Kidney tubule cell (primary cell): Measurements from ENCODE around the gene ACSF3.
A peak's percentile ranks its signal among the peaks of the same experiment; 100 is the strongest.

Experiments
- DNase-seq: peaks from one replicate; pipeline ENCODE4 v3.0.0-alpha.2; 2018; ENCODE audit warnings: low spot score

ACSF3 gene

GRCh38 chr16:89145406-89146161, 51.9 kb downstream of the ACSF3 start:
- DNase-seq = no peak

DNA sequence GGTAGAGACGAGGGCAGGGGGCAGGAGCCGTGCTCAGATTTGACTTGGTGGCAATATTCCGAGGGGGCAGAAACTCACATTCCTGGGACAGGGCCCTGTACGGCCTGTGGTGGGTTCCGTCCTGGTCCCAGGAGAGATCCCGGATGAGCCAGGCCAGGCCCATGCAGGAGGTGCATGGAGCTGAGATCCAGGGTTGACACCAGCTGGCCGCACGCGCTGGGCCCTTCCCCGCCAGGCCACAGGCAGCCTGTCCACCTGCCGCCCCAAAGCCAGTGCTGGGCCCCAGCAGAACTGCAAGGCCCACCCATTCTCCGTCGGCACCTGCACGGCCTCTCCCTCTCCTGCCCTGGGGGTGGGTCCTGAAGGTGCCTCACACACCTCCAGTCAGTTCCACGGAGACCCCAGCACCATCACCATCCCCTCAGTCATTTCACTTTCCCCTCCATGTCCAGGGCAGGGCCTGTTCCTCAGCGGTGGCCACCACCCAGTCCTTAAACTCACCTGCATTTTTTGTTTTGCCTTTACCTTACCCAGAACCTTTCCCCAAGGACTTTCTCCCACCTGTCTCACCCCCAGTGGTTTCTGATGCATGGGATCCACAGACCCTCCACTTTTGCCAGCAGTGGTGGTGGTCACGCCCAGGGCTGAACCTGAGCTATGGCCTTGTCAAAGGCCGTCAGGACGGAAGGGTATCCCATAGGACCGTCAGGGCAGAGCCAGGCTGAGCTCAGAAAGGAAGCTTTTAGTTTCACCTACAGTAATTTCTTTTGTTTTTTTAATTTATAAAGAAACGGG, 52.8 kb downstream of the ACSF3 start:
- no peak for DNase-seq

- no peak for DNase-seq
Measured at GRCh38 chr16:89147085-89147817, 53.6 kb downstream of the ACSF3 start.

DNA sequence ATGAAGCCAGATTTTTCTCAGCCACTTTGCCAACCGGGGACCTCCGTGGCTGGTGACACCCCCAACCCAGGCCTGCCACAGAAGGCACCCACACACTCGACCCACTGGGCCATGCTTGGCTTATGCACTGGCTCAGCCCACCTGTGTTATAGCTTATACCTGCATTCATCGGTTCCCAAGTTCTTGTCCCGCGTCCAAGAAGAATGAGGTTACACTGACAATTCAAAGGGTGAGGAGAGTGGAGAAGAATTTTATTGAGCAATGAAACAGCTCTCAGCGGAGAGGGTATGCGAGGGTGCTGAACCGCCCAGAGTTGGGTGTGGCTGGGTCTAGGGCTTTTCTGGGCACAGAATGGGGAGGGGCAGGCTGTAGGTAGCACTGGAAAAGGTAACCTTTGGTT, 55.7 kb downstream of the ACSF3 start:
- no peak for DNase-seq

- DNase-seq = no peak
Measured at GRCh38 chr16:89150090-89150835, 56.6 kb downstream of the ACSF3 start.

DNA sequence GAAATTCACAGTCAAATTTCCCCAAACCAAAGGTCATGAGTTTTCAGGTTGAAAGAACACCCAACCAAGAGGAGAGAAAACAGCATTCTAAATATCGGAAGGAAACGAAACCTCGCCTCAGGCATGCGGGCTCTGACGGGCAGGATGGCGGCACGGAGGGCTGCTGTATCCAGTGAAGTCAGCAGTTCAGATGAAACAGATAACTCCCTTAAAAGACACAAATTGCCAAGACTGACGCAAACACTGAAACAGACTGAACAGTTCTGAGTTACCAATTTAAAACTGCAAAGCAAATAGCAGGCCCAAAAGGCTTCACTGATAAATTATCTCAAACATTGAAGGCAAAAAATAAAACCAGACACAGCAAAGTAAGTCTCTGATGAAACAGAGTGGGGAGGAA, 57.3 kb downstream of the ACSF3 start:
- DNase-seq = no peak

DNA sequence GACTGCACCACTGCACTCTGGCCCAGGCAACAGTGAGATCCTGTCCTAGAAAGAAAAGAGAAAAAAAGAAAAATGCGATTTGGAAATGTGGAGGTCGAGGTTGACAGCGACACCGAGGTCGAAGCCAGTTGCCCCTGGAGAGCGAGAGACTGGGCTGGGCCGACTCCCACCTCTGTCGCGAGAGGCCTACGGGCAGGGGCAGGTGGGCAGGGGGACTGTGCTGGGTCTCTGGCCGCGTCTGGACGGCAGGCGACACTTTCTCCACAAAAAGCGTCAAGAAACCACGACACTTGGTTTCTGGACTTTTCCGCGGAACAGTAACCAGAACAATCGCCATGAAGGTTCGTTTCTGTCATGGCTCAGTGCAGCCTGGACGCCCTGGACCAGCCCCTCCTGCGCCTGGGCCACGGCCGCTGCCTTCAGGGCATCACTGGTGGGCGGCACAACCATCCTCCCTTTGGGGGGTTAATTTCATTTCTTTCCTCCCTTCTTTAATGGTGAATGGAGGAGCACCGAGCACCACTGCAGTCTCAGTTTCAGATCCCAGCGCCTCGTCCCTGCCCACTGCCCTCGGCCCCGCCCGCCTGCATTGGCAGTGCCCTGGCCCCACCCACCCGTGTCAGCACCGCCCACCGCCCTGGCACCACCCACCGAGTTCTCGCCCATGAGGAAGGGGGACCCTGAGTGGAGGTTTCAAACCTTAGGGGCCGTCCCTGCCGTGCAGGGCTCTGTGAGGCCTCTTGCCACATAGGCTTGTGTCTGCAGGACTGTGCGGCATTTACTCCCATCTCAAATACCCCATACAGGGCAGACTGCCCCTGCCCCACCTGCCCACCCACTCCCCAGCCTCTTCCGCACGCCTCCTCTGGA, 59.4 kb downstream of the ACSF3 start:
- no peak for DNase-seq

DNA sequence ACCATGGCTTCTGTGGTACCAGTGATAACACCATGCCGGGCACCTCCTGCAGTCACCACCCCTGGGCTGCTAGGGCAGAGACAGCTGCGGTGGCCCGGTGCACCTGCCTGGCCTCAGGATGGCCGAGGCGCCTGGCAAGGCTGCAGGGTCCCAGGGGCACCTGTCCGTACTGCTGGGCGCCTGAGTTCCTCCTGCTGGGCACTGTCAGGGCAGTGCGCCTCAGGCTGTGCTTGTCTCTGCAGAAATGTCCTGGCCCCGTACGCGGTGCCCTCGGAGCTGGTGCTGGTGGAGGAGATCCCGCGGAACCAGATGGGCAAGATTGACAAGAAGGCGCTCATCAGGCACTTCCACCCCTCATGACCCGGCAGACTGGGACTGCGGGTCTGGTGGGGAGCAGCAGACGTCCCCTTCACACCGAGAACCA, 60.2 kb downstream of the ACSF3 start:
- no peak for DNase-seq

DNA sequence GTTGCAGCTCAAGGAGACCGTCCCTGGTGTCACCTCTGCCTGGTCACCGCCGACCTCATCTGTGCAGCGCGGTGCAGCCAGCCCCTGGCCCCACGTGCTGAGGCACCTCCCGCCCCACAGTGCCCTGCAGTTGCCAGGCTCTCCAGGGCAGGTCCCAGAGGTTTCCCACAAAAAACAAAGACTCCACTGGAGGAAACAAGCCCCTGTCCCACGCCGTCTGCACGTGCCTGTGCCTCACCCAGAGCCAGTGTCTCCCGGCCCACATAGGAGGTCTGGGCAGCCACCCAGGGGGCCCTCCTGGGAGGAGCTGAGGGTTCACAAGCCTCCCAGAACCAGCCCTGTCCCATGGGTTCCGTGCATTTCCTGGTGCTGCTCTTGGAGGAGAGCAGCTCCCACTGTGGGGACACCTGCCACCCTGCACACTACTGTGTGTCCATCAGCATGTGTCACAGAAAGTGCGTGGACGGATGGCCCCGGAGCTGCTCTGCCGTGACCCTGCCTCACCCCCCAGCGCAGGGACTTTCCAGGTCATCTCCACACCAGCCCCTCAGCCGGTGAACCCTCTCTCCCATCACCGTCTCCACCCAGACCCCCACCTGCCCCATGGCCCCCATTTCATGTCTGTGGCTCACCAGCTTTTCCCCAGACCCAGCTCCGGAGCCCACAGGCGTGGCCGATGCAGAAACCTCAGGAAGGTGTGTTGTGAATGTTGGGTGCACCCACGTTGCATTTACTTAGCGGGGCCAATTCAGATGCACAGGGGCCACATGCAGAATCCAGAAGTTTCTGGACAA, 60.9 kb downstream of the ACSF3 start:
- no peak for DNase-seq

DNA sequence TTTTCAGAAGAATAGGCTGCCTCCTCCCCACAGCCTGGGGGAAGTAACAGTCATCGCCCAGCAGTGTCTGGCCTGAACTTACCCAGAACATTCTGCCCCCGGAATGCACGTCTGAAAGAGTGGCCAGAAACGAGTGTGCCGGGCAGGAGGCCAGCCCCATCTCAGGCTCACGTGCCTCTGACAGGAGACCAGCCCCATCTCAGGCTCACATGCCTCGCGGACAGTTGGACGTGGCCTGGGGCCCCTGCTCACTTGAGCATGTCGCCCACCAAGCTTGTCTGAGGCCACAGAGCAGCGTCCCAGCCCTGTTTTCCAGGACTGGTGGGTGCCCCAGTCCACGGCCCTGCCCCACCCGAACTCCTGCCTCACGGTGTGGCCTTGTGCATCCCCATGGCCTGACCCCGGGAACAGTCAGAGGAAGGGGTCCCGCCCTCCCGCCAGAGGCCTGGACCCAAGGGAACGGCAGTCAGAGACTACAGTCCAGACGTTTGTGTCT, 61.6 kb downstream of the ACSF3 start:
- peak; percentile 52 for DNase-seq

DNA sequence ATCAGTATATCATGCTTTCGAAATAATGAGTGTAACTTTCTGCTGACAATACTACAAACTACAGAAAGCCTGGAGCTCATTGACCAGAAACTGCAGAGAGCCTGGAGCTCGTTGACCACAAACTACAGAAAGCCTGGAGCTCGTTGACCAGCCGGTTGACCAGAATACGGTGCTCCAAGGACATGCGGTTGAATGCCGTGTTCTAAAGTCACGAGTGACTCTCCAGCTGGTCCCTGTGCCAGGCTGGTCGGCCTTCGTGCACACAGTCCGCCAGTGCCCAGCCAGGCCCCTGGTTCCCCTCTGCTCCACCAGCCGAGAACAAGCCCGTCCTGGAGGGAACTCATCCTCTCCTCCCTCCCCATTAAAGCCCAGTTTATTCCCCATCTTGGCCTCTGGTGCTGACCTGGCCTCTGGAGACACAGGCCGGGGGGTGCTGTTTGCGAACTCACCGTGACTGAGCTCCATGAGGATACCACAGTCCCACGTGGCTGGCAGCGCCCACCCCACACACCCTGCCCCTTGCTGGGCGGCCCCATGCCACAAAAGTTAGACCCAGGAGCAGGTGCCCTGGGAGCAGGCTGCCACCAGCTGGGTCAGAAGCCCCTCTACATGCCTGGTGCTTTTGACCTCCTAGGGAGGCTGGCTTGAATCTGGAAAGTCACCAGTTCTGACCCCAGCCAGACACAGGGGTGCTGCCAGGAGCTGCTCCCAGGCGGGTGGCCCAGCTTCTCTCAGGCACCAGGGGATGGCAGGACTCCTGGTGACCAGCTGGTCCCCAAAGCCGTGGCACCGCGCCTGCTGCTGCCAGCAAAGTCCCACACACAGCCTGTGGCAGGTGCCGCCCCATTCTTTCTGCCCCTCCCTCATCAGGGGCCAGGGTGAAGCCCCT, 62.4 kb downstream of the ACSF3 start:
- DNase-seq = no peak

GRCh38 chr16:89156740-89157645, 63.3 kb downstream of the ACSF3 start:
- no peak for DNase-seq

DNA sequence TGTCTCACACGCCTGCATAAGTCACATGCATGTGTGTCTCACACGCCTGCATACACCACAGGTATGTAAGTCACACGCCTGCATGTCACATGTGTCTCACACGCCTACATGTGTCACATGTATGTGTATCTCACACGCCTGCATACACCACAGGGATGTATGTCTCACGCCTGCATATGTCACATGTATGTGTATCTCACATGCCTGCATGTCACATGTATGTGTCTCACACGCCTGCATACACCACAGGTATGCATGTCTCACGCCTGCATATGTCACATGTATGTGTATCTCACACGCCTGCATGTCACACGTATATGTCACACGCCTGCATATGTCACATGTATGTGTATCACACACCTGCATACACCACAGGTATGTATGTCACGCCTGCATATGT, 64.1 kb downstream of the ACSF3 start:
- no peak for DNase-seq

DNA sequence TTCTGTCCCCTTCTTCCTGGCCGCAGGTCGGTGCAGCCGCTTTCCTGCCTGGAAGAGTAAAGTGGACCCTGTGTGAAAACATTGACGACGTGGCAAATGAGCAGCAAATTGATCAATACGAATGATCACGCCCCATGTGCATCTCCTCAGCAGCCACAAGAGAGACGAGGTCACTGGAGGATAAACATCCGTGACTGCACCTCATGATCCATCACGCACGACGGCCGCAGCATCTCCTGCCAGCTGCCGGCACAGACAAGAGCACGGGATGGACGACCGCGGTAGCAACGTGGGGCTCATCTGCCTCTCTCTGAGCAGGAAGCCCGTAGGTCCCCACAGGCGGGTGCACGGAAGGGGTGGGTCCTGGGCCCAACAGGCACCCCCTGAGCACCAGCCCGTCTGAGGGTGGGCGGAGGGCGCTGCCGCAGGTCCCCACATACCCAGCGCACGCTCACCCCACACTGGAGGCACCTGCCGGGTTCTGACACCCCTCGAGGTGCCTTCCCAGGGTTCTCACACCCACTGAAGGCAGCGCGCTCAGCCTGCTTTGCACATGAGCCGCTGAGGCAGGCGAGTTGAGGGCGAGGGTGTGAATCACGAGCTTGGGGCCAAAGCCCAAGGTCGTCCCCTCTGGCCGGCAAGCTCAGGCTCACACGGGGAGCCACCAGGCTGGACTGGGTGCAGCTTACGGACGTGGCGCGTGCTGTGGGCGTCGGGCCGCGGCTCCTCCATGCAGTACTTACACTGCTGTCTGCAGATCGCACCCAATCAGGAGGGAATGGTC, 65.6 kb downstream of the ACSF3 start:
- no peak for DNase-seq

DNA sequence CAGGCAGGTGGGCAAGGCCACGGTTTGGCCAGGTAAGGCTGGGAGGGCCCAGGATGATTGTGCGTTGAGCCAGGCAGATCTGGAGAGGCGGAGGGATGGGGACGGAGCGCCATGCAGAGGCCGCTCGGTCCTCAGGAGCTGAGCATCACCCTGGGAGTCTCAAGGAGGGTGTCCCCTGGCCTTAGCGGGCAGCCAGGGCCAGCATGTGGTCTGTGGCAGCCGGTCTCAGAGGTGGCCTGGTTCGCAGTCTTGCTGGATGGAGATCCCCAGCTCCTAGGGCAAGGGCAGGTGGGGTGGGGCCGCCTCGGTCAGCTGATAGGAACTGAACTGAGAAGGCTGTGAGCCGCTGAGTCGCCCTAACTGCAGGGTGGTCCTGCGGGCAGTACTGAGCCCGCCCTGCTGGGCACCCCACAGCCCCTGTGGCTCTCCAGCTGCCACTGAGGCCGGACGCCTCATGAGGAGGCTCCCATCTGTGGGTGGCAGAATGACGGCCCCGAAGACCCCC, 66.2 kb downstream of the ACSF3 start:
- no peak for DNase-seq

DNA sequence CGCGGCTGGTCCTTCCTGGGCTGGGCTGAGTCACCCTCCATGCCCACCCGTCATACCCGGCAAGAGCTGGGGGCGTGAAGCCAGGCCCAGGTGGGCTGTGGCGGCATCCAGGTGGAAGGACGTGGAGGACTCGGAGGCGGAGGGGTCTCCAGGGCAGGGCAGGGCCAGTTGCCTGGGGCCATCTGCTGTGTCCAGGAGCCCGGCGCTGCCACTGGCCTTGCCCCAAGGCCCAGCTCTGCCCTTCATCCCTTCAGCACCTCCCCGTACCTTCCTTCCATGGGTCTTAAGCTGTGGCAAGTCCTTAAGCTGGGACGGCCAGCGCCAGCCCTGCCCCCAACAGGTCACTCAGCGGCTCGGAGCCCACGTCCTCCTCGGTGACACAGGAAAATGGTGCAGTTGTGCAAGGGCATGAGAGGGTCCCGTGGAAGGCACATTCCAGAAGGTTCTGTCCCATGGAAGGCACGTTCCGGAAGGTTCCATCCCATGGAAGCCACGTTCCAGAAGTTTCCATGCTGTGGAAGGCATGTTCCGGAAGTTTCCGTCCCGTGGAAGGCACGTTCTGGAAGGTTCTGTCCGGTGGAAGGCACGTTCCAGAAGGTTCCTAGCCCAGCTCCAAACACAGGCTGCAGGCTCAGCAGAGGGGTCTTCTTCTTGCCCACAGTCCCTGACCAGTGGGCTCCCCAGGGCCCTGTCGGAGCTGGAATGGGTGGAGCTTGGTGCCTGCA, 67.5 kb downstream of the ACSF3 start:
- DNase-seq = no peak
